ENCODE results near the gene ORMDL1. TPM values are rescaled to one million over a fixed set of nuclear protein-coding genes. Genes with fewer than 3 reads are reported as not detected.

Gene ORMDL1
- total and polyA plus RNA-seq, 2 of the 13 experiments (the other 11 are each of a cell fraction or from before 2014, with no cell fraction given), result 67.5 to 160 TPM

- Histone ChIP-seq H3K4me1 (ENCODE audit: insufficient read depth, low read length) (no peaks in the 10 kb centered on the region), H3K27ac (ENCODE audit: extremely low read length, insufficient read depth, low read length) (no peak overlapping the region), H3K79me2 (ENCODE audit: insufficient read depth, low read length) (no peaks in the 10 kb centered on the region), H3K9ac (ENCODE audit: insufficient read depth, low read depth, low read length) (no peak overlapping the region), H3K4me3 (replicated peaks in 1 of 3; ENCODE audit: insufficient read depth in 1 of 3, low read depth in 2 of 3, low read length in 3 of 3) (no peak overlapping the region), H3K9me3 (ENCODE audit: low read length) (no peaks in the 10 kb centered on the region), H3K4me2 (ENCODE audit: low read depth, low read length) (no peak overlapping the region), H4K20me1 (ENCODE audit: insufficient read depth, low read length) (no peaks in the 10 kb centered on the region), H2AFZ (ENCODE audit: low read length) (no peak overlapping the region), H3K27me3 (ENCODE audit: control insufficient read depth in 1 of 2, insufficient read depth in 2 of 2, low read length in 2 of 2) (no peaks in the 10 kb centered on the region), H3K36me3 (replicated peaks in 1 of 2; ENCODE audit: control insufficient read depth in 1 of 2, insufficient read depth in 2 of 2, low read length in 2 of 2) (peaks cover 2 to 43% of the 10 kb centered on the region in 2 experiments)
- DNase-seq (ENCODE audit: low spot score) (no peak), FAIRE-seq (no peak), ATAC-seq (no peak)
- no TSS peak for BruUV-seq (replicated peaks)
- intact Hi-C loops (cut with micrococcal nuclease; ENCODE audit: unreplicated experiment) (no loop called here), in situ Hi-C loops (cut with HindIII; ENCODE audit: extremely low pct_ligation_motif_present, low pct_unique_long_range_greater_than_20kb) (no loop called here)
- ChIA-PET POLR2A (no interaction called here), CTCF (ENCODE audit: low intra/inter-chr PET ratio, low total read pairs) (no interaction called here)
- 93% methylated on average over 3 of the region's 3 CpGs for WGBS (ENCODE audit: low lambda C conversion rate)
- TF ChIP-seq NBN (conservative IDR thresholded peaks at IDR 0.05) (no peak), ZNF414 (CRISPR knock-in tag; IDR thresholded peaks at IDR 0.05) (no peak), ZNF768 (CRISPR knock-in tag; IDR thresholded peaks at IDR 0.05) (no peak), FOSL1 (CRISPR knock-in tag; IDR thresholded peaks at IDR 0.05; ENCODE audit: borderline replicate concordance) (no peak), ZNF280D (CRISPR knock-in tag; IDR thresholded peaks at IDR 0.05) (no peak), NCOR1 (IDR thresholded peaks at IDR 0.05; ENCODE audit: borderline replicate concordance, low read length) (no peak), AHDC1 (CRISPR knock-in tag; IDR thresholded peaks at IDR 0.05; ENCODE audit: borderline replicate concordance) (no peak), DRAP1 (CRISPR knock-in tag; IDR thresholded peaks at IDR 0.05) (no peak), RFX1 (IDR thresholded peaks at IDR 0.05) (no peak), PREB (CRISPR knock-in tag; IDR thresholded peaks at IDR 0.05) (no peak), POLR2G (IDR thresholded peaks at IDR 0.05; ENCODE audit: low read depth, low read length) (no peak)
These were observed 34.3 kb upstream of the ORMDL1 start for GRCh38 chr2:189818249-189819038.
